HCT116 (cell line): ENCODE results near the gene NRXN2. TPM values are rescaled to one million over a fixed set of nuclear protein-coding genes. Genes with fewer than 3 reads are reported as not detected.

ENCODE experiments used
- ATAC-seq: fragments of 200-7000 bp; cut with Tn5 transposase; 2 replicates; pipeline ENCODE4 v1.9.1; 2020; ENCODE audit warnings: mild to moderate bottlenecking, moderate library complexity
- BruUV-seq: library from RNA; stranded (reverse); fragments of 400-500 nt; replicated peaks from 2 replicates; lab custom pipeline; 2021; lab: Mats Ljungman, UMichigan
- CTCF ChIA-PET: fragments of 300-600 bp; sonication (Branson Sonifier 250); formaldehyde crosslinking; loops from one replicate; lab custom pipeline; 2021; ENCODE audit warnings: antibody characterized with exemption; lab: Charles Lee
- POLR2A ChIA-PET: fragments of 300-600, 350-600 bp; sonication (Branson Sonifier 250); formaldehyde crosslinking; loops from one replicate; lab custom pipeline; 2021; ENCODE audit warnings: antibody characterized with exemption; lab: Charles Lee
- RAD21 ChIA-PET, 2 experiments: fragments of 300-600 bp; sonication (Branson Sonifier 250); formaldehyde crosslinking; loops; one replicate each; lab custom pipeline; 2023; ENCODE audit warnings: low total read pairs in 2 of 2; ENCODE audit not compliant: uncharacterized antibody in 2 of 2, unreplicated experiment in 2 of 2, low non-redundant PET in 1 of 2; lab: Charles Lee
- DNase-seq: peaks from one replicate; pipeline ENCODE4 v3.0.0-alpha.2; 2010; ENCODE audit warnings: low read depth, low spot score
- H2AFZ ChIP-seq: fragments of 200-600 bp; shearing (Covaris generic), sonication (generic); 2 replicates; pipeline ENCODE4 v1.6.1; 2017; ENCODE audit warnings: low read depth, mixed run types, mixed read lengths, antibody characterized with exemption, low read length; ENCODE audit not compliant: poor library complexity, severe bottlenecking
- H3K27ac ChIP-seq: 2 replicates; pipeline ENCODE4 v1.5.1; 2012; ENCODE audit warnings: low read depth, low read length
- H3K27me3 ChIP-seq: fragments of 200-600 bp; sonication (generic); 2 replicates; pipeline ENCODE4 v1.6.1; 2016; ENCODE audit warnings: mixed run types, low read length, mixed read lengths; ENCODE audit not compliant: insufficient read depth
- H3K36me3 ChIP-seq, 2 experiments: fragments of 200-500 bp in 1 of 2; fragments of 200-600 bp in 1 of 2; sonication (Bioruptor generic) in 1 of 2; sonication (generic) in 1 of 2; 2 replicates each; pipeline versions ENCODE4 v1.5.1 to v1.6.1; 2014 to 2016; ENCODE audit warnings: low read length in 2 of 2, inconsistent platforms in 1 of 2, mixed read lengths in 1 of 2, mixed run types in 1 of 2; ENCODE audit not compliant: insufficient read depth in 2 of 2, control insufficient read depth in 1 of 2
- H3K4me1 ChIP-seq, 2 experiments: fragments of 200-600 bp in 1 of 2; sonication (generic) in 1 of 2; 2 replicates each; pipeline versions ENCODE4 v1.5.1 to v1.6.1; 2012 to 2017; ENCODE audit warnings: low read length in 2 of 2, inconsistent platforms in 1 of 2, mild to moderate bottlenecking in 1 of 2, mixed read lengths in 1 of 2, mixed run types in 1 of 2, moderate library complexity in 1 of 2; ENCODE audit not compliant: insufficient read depth in 2 of 2, control insufficient read depth in 1 of 2
- H3K4me2 ChIP-seq: fragments of 200-600 bp; sonication (generic); 2 replicates; pipeline ENCODE4 v1.6.1; 2017; ENCODE audit warnings: mixed run types, low read length, mixed read lengths
- H3K4me3 ChIP-seq, 2 experiments: fragments of 200-600 bp in 1 of 2; sonication (generic) in 1 of 2; replicated peaks in 1 of 2; 2 replicates each; pipeline ENCODE4 v1.5.1; 2011 to 2016; ENCODE audit warnings: low read length in 2 of 2, control low read depth in 1 of 2, low read depth in 1 of 2, mild to moderate bottlenecking in 1 of 2, mixed read lengths in 1 of 2, mixed run types in 1 of 2
- H3K79me2 ChIP-seq: fragments of 200-600 bp; sonication (generic); 2 replicates; pipeline ENCODE4 v1.6.1; 2017; ENCODE audit warnings: mild to moderate bottlenecking, mixed run types, low read length, moderate library complexity, mixed read lengths; ENCODE audit not compliant: insufficient read depth
- H3K9ac ChIP-seq: fragments of 200-600 bp; sonication (generic); 2 replicates; pipeline ENCODE4 v1.6.1; 2016; ENCODE audit warnings: low read length, mixed read lengths
- H3K9me2 ChIP-seq: fragments of 200-600 bp; sonication (generic), shearing (Covaris generic); 2 replicates; pipeline ENCODE4 v1.6.1; 2017; ENCODE audit warnings: mixed run types, mild to moderate bottlenecking, moderate library complexity; ENCODE audit not compliant: insufficient read depth
- H3K9me3 ChIP-seq, 2 experiments: fragments of 200-500 bp in 1 of 2; fragments of 200-600 bp in 1 of 2; sonication (Bioruptor generic) in 1 of 2; sonication (generic) in 1 of 2; 2 replicates each; pipeline ENCODE4 v1.6.1; 2014 to 2017; ENCODE audit warnings: low read length in 2 of 2, mixed read lengths in 2 of 2, inconsistent platforms in 1 of 2, low read depth in 1 of 2, mild to moderate bottlenecking in 1 of 2, mixed run types in 1 of 2, moderate library complexity in 1 of 2; ENCODE audit not compliant: control insufficient read depth in 1 of 2, insufficient read depth in 1 of 2
- H4K20me1 ChIP-seq: fragments of 200-600 bp; sonication (generic), shearing (Covaris generic); 2 replicates; pipeline ENCODE4 v1.6.1; 2017; ENCODE audit warnings: mixed run types, mild to moderate bottlenecking, moderate library complexity; ENCODE audit not compliant: insufficient read depth
- CEBPB ChIP-seq: IDR thresholded peaks from 2 replicates; pipeline ENCODE4 v1.6.1; 2012; ENCODE audit warnings: low read depth
- EGR1 ChIP-seq: IDR thresholded peaks from 2 replicates; pipeline ENCODE4 v1.6.1; 2012; ENCODE audit warnings: low read depth
- ELF1 ChIP-seq: IDR thresholded peaks from 2 replicates; pipeline ENCODE4 v1.6.1; 2012; ENCODE audit warnings: low read depth, borderline replicate concordance
- EZH2phosphoT487 ChIP-seq: fragments of 200-600 bp; IDR thresholded peaks from 2 replicates; pipeline ENCODE4 v1.6.1; 2018; ENCODE audit warnings: antibody characterized with exemption, borderline replicate concordance
- FOSL1 ChIP-seq: IDR thresholded peaks from 2 replicates; pipeline ENCODE4 v1.6.1; 2012; ENCODE audit warnings: low read depth
- POLR2AphosphoS5 ChIP-seq: IDR thresholded peaks from 2 replicates; pipeline ENCODE4 v1.6.1; 2011; ENCODE audit warnings: mild to moderate bottlenecking, low read depth, low read length, moderate library complexity
- RAD21 ChIP-seq: IDR thresholded peaks from 2 replicates; pipeline ENCODE4 v1.6.1; 2012; ENCODE audit warnings: low read depth, mild to moderate bottlenecking
- REST ChIP-seq: IDR thresholded peaks from 2 replicates; pipeline ENCODE4 v1.6.1; 2012; ENCODE audit warnings: low read depth
- SP1 ChIP-seq: IDR thresholded peaks from 2 replicates; pipeline ENCODE4 v1.6.1; 2012; ENCODE audit warnings: low read depth
- SRF ChIP-seq: IDR thresholded peaks from 2 replicates; pipeline ENCODE4 v1.6.1; 2012; ENCODE audit warnings: low read depth
- ZBTB33 ChIP-seq: IDR thresholded peaks from 2 replicates; pipeline ENCODE4 v1.6.1; 2011; ENCODE audit warnings: mild to moderate bottlenecking, low read length, moderate library complexity; ENCODE audit not compliant: insufficient replicate concordance; ENCODE audit errors: extremely low read depth
- intact Hi-C: fragments of 100-400 bp; cut with micrococcal nuclease; formaldehyde crosslinking; loops from 2 replicates; pipeline ENCODE4 v1.10.0; 2022
- total RNA-seq: library from RNA; stranded (reverse); gene quantifications from one replicate; pipeline ENCODE4 v1.2.1, GENCODE V29; 2021; ENCODE audit not compliant: unreplicated experiment

NRXN2 gene
- total RNA-seq, 1 experiment from 2014 or later: 1.5 TPM

- no peak for ATAC-seq
- H3K9ac ChIP-seq: no peak overlapping the region
- H3K4me2 ChIP-seq: no peak overlapping the region
- H3K4me1 ChIP-seq: no peaks in the 10 kb centered on the region
- H3K27ac ChIP-seq: no peak overlapping the region
- no peaks in the 10 kb centered on the region for H3K79me2 ChIP-seq
- ChIA-PET RAD21 (no interaction called here), POLR2A (no interaction called here), CTCF (no interaction called here)
- intact Hi-C loops: no loop called here
- no peak for DNase-seq
- BruUV-seq: no TSS peak
- H2AFZ ChIP-seq: no peak overlapping the region
- no peak overlapping the region for H3K4me3 ChIP-seq
- H4K20me1 ChIP-seq: no peaks in the 10 kb centered on the region
- H3K9me2 ChIP-seq: no peaks in the 10 kb centered on the region
- no peaks in the 10 kb centered on the region for H3K27me3 ChIP-seq
- no peaks in the 10 kb centered on the region for H3K9me3 ChIP-seq
- TF ChIP-seq EZH2phosphoT487: no peak
- TF ChIP-seq, all 23 proteins: peak for 0
- H3K36me3 ChIP-seq: no peaks in the 10 kb centered on the region
These were observed 117.8 kb downstream of the NRXN2 start for GRCh38 chr11:64605244-64605560.

GRCh38 chr11:64604458-64605243 is 118.3 kb downstream of the NRXN2 start:
- ChIA-PET RAD21 (no interaction called here), CTCF (no interaction called here), POLR2A (no interaction called here)
- Histone ChIP-seq H3K36me3 (no peaks in the 10 kb centered on the region), H3K9ac (no peak overlapping the region), H2AFZ (no peak overlapping the region), H3K9me2 (no peaks in the 10 kb centered on the region), H3K4me3 (no peak overlapping the region), H3K9me3 (no peaks in the 10 kb centered on the region), H3K27me3 (no peaks in the 10 kb centered on the region), H3K4me2 (no peak overlapping the region), H3K27ac (no peak overlapping the region), H3K79me2 (no peaks in the 10 kb centered on the region), H4K20me1 (no peaks in the 10 kb centered on the region), H3K4me1 (no peaks in the 10 kb centered on the region)
- ATAC-seq: no peak
- DNase-seq: no peak
- BruUV-seq: no TSS peak
- no peak for TF ChIP-seq SP1
- no peak for TF ChIP-seq ZBTB33
- TF ChIP-seq EGR1: no peak
- no peak for TF ChIP-seq ELF1
- no peak for TF ChIP-seq SRF
- TF ChIP-seq CEBPB: no peak
- TF ChIP-seq FOSL1: no peak
- TF ChIP-seq RAD21: no peak
- TF ChIP-seq POLR2AphosphoS5: no peak
- no peak for TF ChIP-seq REST
- intact Hi-C loops: no loop called here
